Hematopoietic multipotent progenitor cell treated with erythropoietin and hydrocortisone succinate and interleukin-3 and kit ligand, for 17 days (in vitro differentiated cells): ENCODE measurements around the gene C20orf96.

Experiments
- DNase-seq: peaks from one replicate; pipeline ENCODE4 v3.0.0-alpha.2; 2015; ENCODE audit warnings: low spot score

Gene C20orf96

GRCh38 chr20:312067-312466, 21.5 kb upstream of the C20orf96 start:
- DNase-seq: no peak

DNA sequence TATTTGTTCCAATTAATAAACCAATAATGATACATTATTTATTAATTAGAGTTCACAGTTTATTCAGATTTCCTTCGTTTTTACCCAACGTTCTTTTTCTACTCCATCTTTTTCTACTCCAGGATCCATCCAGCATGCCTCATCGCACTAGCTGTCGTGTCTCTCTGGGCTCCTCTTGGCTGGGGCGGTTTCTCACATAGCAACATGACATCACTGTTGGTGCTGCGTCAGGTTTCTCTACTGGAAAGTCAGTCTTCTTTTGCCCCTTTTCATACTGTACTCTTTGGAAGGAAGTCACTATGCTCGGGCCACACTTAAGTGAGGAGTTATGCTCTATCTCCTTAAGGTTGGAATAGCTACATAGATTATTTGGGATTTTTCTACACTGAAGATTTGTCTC, 21.1 kb upstream of the C20orf96 start:
- no peak for DNase-seq

DNA sequence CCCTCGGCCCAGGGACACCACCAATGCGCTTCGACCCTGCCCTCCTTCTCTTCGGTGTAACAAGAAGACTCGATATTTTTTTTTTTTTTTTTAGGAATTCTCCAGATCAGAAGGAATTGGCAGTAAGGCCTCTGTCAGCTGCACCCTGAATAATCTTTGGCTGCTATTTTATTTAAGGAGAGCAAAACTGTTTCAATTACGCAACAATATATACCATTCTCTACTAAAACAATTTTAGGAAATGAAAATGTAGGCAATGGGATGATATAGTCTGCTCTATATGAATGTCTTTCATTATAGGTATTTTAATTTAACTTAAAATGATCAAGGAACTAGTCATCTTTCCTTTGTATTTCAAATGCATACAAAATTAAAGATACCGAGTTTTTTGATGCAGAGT, 20.1 kb upstream of the C20orf96 start:
- no peak for DNase-seq

DNA sequence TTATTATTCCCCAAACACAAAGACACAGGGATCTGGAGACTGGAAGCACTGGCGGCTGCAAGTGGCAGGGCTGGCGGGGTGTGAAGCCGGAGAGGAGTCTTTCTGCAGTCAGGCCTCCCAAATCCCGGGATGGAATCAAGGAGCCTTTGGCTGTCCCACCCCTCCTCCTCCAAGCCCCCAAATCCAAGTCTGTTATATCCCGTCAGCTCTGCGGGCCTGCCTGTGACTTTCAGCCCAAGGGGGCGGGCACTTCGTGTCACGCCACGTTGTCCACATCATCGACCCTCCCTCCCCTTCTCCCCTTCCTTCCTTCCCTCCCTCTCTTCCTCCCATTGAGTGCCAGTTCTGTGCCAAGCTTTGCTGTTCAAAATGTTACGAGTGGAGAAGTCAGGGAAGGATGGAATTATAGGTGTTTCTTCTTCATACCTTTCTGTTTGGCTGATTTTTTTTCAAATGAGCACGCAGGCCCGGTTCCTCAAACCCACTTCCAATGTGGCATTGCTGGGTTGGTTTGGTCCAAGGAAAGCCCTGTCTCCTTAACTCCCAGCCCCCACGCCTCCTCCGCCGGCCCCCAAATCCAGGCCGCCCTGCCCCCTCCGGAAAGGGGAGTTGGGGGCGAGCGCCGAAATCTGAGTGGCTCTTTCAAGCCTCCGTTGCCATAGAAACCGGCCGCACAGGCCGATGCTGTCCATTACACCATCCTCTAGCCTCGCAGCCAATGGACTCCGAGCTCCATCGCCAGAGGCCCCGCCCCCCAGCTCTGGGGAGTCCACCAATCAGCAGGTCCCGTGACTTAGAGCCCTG, 19.5 kb upstream of the C20orf96 start:
- DNase-seq: peak; percentile 67

- no peak for DNase-seq
Measured at GRCh38 chr20:309306-309840, 18.8 kb upstream of the C20orf96 start.

GRCh38 chr20:308427-309038, 18.0 kb upstream of the C20orf96 start:
- DNase-seq: no peak

DNA sequence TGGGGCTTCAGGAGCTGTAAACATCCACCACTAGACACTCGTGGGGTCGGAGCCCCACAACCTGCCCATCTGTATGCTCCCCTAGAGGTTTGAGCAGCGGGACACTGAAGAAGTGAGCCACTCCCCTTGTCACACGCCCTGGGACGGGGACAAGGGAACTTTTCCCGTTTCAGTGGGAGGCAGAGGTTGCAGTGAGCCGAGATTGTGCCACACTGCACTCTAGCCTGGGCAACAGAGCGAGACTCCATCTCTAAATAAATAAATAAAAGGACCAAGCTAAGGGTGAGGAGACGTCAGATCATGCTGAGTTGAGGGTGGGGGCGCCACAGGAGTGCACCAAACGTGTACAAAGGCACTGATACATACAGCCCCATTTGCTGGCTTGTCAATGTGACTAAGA, 15.2 kb upstream of the C20orf96 start:
- DNase-seq: no peak

DNA sequence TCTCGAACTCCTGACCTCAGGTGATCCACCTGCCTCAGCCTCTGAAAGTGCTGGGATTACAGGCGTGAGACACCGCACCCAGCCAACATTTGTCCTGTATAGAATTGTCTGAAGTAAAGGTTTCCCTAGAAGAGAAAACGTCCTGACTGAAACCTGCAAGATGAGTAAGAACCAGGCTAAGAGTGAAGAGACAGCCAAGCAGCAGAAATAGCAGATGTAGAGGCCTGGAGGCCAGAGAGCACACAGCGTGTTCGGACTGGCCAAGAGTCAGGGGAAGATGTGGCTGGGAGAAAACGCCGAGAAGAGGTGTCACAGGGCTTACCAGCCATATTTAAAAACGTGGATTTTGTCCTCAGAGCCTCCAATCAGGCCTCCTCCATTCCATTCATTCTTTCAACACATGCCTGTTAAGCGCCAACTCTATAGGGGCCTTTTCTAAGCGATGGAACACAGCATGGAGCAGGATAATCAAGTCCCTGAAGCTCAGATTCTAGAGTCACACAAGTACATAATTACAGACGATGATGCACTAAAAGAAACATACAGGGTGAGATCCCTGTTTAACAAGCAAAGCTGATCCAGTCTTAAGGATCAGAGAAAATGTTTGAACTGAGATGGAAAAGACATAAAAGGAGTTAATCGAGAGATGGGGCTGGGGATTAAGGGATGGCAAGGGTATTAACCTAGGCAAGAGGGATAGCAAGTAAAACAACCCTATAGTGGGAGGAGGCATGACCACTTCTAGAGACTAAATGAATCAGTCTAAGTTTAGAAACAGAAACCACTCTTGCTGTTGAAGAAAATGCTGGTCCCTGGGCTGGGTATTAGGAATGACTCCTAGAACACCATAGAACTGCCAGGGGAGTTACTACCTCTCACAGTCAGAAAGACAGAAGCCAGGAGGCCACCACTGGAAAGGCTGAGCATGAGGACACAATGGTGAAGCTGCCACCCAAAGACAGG, 11.6 kb upstream of the C20orf96 start:
- no peak for DNase-seq

DNA sequence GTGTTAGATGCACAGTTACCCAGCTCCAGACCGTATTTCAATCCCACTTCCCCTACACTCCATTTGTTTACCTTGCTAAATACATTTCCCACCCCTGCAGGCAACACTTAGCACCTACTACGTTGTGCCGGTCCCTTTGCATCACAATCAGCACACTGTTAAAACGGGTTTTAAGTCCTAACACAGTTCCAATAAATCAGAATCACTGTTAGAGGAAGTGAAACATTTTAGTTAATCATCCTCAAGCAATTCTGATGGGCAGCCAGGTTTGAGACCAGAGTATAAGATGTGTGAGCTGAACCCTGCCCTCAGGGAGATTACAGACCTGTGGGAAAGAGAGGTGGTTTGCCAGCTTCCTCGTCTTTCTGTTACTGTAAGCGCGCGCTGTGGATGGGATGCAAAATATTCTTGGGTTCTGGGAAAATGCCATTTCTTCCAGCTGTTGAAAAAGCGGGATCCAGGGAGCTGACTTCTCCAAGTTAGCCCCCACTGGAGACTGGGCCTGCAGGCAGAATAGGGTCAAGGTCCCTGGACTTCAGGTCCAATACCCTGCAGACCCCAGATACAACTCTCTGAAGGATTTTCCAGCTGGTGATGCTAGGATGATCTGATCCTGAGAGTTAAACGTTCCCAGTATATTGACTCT, 9.9 kb upstream of the C20orf96 start:
- no peak for DNase-seq

DNA sequence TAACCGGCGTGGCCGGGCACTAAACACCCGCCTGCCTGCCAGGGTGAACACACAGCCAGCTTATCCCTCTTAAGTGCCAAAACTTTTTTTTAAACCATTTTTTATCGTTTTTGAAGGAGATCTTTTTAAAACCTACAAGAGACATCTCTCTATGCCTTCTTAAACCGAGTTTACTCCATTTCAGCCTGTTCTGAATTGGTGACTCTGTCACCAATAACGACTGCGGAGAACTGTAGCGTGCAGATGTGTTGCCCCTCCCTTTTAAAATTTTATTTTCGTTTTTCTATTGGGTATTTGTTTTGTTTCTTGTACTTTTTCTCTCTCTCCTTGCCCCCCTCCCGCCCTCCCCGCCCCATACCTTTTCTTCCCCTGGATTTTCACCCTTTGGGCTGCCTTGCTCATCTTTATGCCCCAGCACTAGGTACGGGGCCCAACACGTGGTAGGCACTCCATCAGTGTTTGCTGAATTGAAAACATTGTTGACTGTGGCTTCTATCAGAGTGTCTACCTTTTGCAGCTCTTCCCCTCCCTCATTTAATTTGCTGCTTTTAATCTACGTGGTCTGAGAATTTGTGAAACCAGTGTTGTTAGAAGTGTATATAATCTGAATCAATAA, 8.3 kb upstream of the C20orf96 start:
- no peak for DNase-seq

- peak; percentile 50 for DNase-seq
Measured at GRCh38 chr20:297925-298775, 7.6 kb upstream of the C20orf96 start.

GRCh38 chr20:297098-297924, 6.8 kb upstream of the C20orf96 start, which contains the start of gene ZCCHC3:
ZCCHC3 (plus strand) TSS chr20:297570; CDS start chr20:297587, 17 bp downstream.
- peak; percentile 74 for DNase-seq

- DNase-seq: no peak
Measured at GRCh38 chr20:295804-296203, 5.3 kb upstream of the C20orf96 start.

DNA sequence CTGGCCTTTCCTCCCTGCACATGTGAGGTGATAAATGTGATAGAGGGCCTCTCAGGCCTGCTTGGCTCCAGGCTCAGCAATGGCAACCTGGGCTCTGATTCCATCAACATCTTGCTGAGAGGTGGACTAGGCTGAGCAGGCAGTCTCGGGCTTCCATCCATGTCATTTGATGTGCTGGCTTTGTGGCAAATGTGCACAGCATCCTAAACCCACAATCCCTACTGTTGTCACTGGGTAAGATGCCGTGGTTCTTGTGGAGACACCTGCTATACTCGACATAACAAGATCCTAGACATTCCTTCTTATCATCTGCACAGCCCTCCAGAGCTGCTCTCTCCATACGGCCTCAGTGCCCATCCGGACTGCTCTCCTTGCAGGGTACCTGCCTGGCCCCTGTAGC, 4.1 kb upstream of the C20orf96 start:
- no peak for DNase-seq

DNA sequence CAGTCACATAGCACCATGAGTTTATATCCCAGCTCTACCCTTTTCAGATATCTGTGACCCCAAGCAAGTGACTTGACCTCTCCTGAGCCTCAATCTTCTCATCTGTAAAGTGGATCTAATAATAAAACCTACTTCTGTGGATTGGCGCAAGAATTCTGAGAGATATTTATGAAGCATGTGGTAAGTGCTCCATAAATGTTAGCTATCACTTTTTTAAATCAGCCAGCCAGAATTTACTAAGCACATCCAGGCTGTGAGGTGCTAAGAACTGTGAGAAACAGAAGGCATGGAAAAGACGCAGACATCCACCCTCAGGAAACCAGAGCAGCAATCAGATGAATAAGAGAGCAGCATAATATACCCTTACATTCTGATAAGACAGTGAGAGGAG, 862 bp downstream of the C20orf96 start:
- no peak for DNase-seq

- DNase-seq: no peak
Measured at GRCh38 chr20:288956-289692, 1.4 kb downstream of the C20orf96 start.

DNA sequence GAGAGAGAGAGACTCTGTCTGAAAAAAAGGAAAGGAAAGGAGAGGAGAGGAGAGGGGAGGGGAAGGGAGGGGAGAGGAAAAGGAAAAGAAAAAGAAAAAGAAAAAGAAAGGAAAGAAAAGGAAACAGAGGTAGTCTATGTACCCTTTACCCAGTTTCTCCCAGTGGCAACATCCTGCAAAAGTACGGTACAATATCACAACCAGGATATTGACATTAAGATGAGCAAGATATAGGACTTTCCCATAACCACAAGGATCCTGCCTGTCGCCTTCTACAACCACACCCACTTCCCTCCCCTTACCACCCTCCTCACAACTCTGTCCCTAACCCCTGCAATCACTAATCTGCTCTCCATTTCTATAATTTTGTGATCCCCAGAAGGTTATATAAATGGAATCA, 4.0 kb downstream of the C20orf96 start:
- DNase-seq: no peak

DNA sequence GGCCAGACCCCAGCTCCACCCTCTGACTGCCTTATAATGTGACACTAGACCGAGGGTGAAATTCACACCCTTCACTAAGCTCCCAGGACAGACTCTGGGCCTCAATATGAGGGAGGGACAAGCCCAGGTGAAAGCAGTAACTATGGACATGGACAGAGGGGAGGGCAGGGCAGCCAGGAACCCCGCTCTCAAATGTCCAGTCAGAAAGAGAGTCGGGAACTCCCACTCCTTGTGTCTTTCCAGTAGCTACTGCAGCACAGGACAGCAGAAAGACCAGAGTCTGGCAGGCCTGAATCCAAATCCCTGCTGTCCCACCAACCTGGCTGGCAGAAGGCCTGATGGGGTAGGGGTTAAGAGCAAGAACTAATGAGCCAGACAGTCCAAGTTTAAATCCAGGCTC, 6.4 kb downstream of the C20orf96 start:
- DNase-seq: no peak
